Loucy (cell line): ENCODE results near the gene PLCG2.

Experiments used
- EZH2phosphoT487 ChIP-seq: fragments of 200-600 bp; IDR thresholded peaks from 2 replicates; pipeline ENCODE4 v1.6.1; 2018; ENCODE audit warnings: antibody characterized with exemption, mild to moderate bottlenecking, moderate library complexity, borderline replicate concordance
- TF ChIP-seq, protein P1 (sequence below): fragments of 200-600 bp; sonication (generic); conservative IDR thresholded peaks from 2 replicates; pipeline ENCODE4 v1.5.1; 2014; ENCODE audit warnings: mild to moderate bottlenecking, antibody characterized with exemption, low read length

DNA sequence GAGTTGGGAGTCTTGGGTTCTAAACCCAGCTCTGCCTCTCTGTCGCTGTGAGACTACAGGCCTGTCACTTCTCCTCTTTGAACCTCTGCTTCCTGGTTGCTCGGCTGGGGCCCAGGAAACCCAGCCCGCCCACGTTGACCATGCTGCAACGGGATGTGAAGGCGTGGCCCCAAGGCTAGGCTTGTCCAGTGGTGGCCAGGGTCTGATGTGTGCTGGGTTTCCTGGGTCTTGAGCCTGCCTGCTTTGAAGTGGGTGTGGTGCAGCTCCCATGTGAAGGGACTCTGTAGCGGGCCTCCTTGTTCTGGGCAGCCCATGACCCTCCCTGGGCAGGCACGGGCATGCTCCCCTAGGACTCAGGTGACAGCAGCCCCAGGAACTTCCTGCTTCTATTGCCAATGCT lies 149.9 kb downstream of the PLCG2 start:
- TF ChIP-seq, protein P1, sequence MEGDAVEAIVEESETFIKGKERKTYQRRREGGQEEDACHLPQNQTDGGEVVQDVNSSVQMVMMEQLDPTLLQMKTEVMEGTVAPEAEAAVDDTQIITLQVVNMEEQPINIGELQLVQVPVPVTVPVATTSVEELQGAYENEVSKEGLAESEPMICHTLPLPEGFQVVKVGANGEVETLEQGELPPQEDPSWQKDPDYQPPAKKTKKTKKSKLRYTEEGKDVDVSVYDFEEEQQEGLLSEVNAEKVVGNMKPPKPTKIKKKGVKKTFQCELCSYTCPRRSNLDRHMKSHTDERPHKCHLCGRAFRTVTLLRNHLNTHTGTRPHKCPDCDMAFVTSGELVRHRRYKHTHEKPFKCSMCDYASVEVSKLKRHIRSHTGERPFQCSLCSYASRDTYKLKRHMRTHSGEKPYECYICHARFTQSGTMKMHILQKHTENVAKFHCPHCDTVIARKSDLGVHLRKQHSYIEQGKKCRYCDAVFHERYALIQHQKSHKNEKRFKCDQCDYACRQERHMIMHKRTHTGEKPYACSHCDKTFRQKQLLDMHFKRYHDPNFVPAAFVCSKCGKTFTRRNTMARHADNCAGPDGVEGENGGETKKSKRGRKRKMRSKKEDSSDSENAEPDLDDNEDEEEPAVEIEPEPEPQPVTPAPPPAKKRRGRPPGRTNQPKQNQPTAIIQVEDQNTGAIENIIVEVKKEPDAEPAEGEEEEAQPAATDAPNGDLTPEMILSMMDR: no peak
- TF ChIP-seq EZH2phosphoT487: no peak
